Panc1 (cell line): ENCODE measurements around the gene DROSHA.

Experiments
- POLR2AphosphoS5 ChIP-seq: IDR thresholded peaks from 2 replicates; pipeline ENCODE4 v1.6.1; 2012; ENCODE audit warnings: mild to moderate bottlenecking, low read depth, low read length, moderate library complexity
- TF ChIP-seq, protein P1 (sequence below): fragments of 450-650 bp; IDR thresholded peaks from 2 replicates; pipeline ENCODE4 v1.5.1; 2017; ENCODE audit warnings: mild to moderate bottlenecking

DNA sequence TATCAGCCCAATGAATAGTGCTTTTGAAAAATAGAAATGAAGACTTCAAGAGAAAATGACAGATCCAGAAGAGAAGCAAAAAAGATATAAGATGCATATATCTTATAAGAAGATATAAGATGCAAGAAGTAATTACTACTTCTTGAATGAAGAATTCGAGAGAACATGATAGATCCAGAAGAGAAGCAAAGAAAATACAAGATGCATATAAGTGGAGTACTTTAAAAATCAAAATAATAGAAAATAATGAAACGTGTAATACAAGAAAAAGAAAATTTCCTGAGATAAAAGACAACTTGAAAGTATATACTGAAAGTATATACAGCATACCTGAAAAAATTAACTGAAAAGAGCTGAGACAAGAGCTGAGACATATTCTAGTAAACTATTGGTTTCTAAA lies 76.7 kb downstream of the DROSHA start:
- TF ChIP-seq, protein P1, sequence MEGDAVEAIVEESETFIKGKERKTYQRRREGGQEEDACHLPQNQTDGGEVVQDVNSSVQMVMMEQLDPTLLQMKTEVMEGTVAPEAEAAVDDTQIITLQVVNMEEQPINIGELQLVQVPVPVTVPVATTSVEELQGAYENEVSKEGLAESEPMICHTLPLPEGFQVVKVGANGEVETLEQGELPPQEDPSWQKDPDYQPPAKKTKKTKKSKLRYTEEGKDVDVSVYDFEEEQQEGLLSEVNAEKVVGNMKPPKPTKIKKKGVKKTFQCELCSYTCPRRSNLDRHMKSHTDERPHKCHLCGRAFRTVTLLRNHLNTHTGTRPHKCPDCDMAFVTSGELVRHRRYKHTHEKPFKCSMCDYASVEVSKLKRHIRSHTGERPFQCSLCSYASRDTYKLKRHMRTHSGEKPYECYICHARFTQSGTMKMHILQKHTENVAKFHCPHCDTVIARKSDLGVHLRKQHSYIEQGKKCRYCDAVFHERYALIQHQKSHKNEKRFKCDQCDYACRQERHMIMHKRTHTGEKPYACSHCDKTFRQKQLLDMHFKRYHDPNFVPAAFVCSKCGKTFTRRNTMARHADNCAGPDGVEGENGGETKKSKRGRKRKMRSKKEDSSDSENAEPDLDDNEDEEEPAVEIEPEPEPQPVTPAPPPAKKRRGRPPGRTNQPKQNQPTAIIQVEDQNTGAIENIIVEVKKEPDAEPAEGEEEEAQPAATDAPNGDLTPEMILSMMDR = no peak
- TF ChIP-seq POLR2AphosphoS5 = no peak
